H1 (cell line): Measurements from ENCODE around the gene MRPS2. TPM values are rescaled to one million over a fixed set of nuclear protein-coding genes. Genes with fewer than 3 reads are reported as not detected.

Source experiments
- BCL11A ChIP-seq, 2 experiments: IDR thresholded peaks; one replicate each; pipeline ENCODE4 v1.6.1; 2011; ENCODE audit warnings: low read depth in 2 of 2, low read length in 2 of 2, mild to moderate bottlenecking in 2 of 2
- EP300 ChIP-seq, 2 experiments: IDR thresholded peaks; 1 replicate in 1 of 2; 2 replicates in 1 of 2; pipeline ENCODE4 v1.6.1; 2011 to 2012; ENCODE audit warnings: low read depth in 2 of 2, low read length in 2 of 2, mild to moderate bottlenecking in 2 of 2, borderline replicate concordance in 1 of 2, inconsistent platforms in 1 of 2, moderate library complexity in 1 of 2
- MAFK ChIP-seq: IDR thresholded peaks from 2 replicates; pipeline ENCODE4 v1.6.1; 2012; ENCODE audit warnings: low read depth, mild to moderate bottlenecking, improper control_type of control experiment, low read length
- polyA plus RNA-seq, 7 experiments: library from polyadenylated mRNA; depleted of rRNA in 3 of 7; stranded (reverse) in 5 of 7; unstranded in 2 of 7; fragments of >200 nt in 5 of 7; fragments of 200-250 nt in 2 of 7; gene quantifications; 1 replicate in 5 of 7; 2 replicates in 1 of 7; 4 replicates in 1 of 7; pipeline versions ENCODE4 v1.2.1 to v1.2.3, GENCODE V29; 2011 to 2013; ENCODE audit warnings: missing spikeins in 2 of 7, mixed read lengths in 2 of 7
- total RNA-seq: library from RNA; stranded (reverse); fragmentation: NEBNext Ultra II Directional; extraction: Animal tissue kit (Norgen Biotek cat#: 25700); gene quantifications from 2 replicates; pipeline ENCODE4 v1.2.1, GENCODE V29; 2021
- TF ChIP-seq, protein P1 (sequence below): IDR thresholded peaks from 2 replicates; pipeline ENCODE4 v1.6.1; 2011; ENCODE audit warnings: low read depth, mild to moderate bottlenecking, low read length; ENCODE audit not compliant: insufficient read depth

The MRPS2 gene
- total and polyA plus RNA-seq, 2 of the 8 experiments (the other 6 are each of a cell fraction or from before 2014, with no cell fraction given) = 78.6 to 476 TPM

DNA sequence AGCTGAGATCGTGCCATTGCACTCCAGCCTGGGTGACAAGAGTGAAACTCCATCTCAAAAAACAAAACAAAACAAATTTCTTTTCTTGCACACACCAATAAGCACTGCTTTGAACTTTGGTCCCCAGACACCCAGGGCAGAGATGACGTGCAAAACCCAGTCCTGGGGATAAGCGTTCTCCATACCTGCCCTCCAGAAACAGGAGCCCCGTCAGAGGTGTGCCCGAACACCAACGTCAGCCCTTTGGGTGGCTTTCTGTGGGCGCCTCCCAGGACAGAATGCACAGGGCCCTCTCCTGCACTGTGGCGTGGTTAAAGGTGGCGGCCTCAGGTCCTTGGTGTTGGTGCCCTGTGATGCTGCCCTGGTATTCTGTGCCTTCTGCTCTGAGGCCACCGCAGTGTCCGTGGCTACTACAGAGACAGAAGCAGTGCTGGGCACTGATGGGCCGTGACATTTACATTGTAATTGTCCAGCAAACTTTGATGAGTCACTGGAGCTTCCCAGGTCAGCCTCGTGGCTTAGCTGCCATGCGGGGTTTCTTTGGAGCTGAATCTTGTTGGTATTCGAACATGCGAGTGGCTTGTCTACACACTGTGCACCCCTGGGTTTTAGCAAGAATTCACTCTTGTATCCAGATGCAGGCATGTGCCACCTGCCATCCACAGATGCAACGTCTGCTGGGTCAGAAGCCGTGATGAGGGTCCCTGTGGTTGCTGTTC lies 11.1 kb upstream of the MRPS2 start (continued):
- no peak for TF ChIP-seq MAFK
- TF ChIP-seq EP300 (IDR thresholded peaks at IDR 0.05; ENCODE audit: borderline replicate concordance in 1 of 2, low read depth in 2 of 2, low read length in 2 of 2) = no peak
- TF ChIP-seq, protein P1, sequence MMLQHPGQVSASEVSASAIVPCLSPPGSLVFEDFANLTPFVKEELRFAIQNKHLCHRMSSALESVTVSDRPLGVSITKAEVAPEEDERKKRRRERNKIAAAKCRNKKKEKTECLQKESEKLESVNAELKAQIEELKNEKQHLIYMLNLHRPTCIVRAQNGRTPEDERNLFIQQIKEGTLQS = no peak
- no peak for TF ChIP-seq BCL11A (IDR thresholded peaks at IDR 0.05; ENCODE audit: low read depth in 2 of 2, low read length in 2 of 2)
